Measurements from ENCODE around the gene SDC1. TPM values are rescaled to one million over a fixed set of nuclear protein-coding genes. Genes with fewer than 3 reads are reported as not detected.
"Not testable (repeated sequence)": the region's sequence is repeated elsewhere in the genome, so short reads cannot be mapped to it uniquely, and the experiment has no call there.

Gene SDC1
- total RNA-seq, 1 donor from 2014 or later, result 35.1 TPM

DNA sequence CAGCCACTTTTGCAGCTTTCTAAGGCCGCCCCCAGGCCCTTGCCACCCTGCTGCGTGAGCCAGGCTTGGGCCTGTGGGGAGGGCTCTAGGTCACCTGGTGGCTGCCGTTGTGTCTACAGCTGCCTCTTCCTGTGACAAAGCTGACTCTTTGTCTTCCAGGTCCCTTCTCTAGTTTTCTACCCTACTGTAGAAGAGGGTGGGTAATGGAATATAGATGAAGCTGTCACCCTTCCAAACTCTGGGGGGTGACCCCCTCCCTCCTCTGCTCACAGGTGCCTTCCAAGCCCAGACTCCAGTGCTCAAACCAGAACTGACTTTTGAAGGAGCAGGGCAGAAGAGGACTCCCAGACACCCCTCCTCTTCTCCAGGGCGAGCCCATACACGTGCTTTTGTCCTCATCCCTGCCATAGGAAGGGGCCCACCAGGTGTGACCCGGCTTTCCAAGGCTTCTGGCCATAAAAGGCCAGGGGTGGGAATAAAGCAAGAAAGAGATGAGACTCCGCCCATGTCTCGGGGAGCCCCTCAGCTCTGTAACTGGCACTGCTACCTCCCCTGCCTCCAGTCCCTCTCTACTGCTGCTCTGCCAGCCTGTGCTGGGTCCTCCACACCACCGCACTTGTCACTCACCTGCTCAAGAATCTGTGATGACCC is 17.9 kb upstream of the SDC1 start:
- DNase-seq (ENCODE audit: low spot score, unreplicated experiment), result no peak
- Mint-ChIP-seq H3K4me1 (ENCODE audit: low read depth) (no peaks in the 10 kb centered on the region), H3K27ac (peak overlapping the region; percentile 16), H3K9me3 (ENCODE audit: low read depth) (peaks cover 4% of the 10 kb centered on the region), H3K27me3 (peaks cover under 1% of the 10 kb centered on the region), H3K4me3 (ENCODE audit: low read depth) (no peak overlapping the region), H3K36me3 (ENCODE audit: insufficient read depth) (peaks cover 6% of the 10 kb centered on the region)
- no peak for TF ChIP-seq CTCF (IDR thresholded peaks at IDR 0.05; ENCODE audit: unreplicated experiment)

- DNase-seq (ENCODE audit: low spot score, unreplicated experiment), result no peak
- Mint-ChIP-seq H3K36me3 (ENCODE audit: insufficient read depth) (peaks cover 2% of the 10 kb centered on the region), H3K4me3 (ENCODE audit: low read depth) (no peak overlapping the region), H3K27me3 (peaks cover 3% of the 10 kb centered on the region), H3K27ac (peak overlapping the region; percentile 86), H3K9me3 (ENCODE audit: low read depth) (peaks cover 8% of the 10 kb centered on the region), H3K4me1 (ENCODE audit: low read depth) (no peaks in the 10 kb centered on the region)
- TF ChIP-seq CTCF (IDR thresholded peaks at IDR 0.05; ENCODE audit: unreplicated experiment), result peak; percentile 41
These were observed 17.2 kb upstream of the SDC1 start for GRCh38 chr2:20241973-20242726.

DNA sequence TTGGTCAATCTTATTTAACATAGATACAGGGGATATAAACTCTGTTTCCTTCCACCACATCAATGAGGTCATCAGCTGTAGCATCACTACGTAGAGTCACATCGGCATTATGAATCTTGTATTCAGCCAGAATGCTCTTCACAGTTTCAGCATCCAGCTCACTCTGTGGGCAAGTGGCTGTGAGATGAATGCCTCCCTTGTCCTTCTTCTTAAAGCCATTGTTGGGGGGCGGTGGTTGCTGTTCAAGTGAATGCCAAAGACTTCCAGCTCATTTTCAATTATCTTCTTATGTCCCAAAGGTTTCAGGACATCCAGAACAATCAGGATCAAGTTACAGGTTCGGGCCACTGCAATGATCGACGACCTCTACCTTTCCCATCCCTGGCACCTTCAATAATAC is 15.4 kb upstream of the SDC1 start:
- H3K36me3 Mint-ChIP-seq (ENCODE audit: insufficient read depth); H3K27me3 Mint-ChIP-seq; H3K9me3 Mint-ChIP-seq (ENCODE audit: low read depth); DNase-seq (ENCODE audit: low spot score, unreplicated experiment); H3K27ac Mint-ChIP-seq; H3K4me1 Mint-ChIP-seq (ENCODE audit: low read depth); H3K4me3 Mint-ChIP-seq (ENCODE audit: low read depth): not testable (repeated sequence)

DNA sequence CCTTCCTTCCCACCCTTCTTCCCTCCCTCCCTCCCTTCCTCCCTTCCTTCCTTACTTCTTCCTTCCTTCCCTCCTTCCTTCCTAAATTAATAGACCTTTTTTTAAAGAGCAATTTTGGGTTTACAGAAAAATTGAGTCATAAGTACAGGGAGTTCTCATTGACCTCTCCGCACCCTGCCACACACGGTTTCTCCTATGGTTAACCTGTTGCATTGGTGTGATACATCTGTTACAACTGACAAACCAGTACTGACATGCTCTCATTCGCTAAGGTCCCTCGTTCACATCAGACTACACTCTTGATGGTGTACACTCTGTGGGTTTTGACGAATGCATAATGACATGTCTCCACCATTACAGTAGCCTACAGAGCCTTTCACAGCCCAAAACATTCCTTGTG is 11.6 kb upstream of the SDC1 start:
- H3K4me1 Mint-ChIP-seq (ENCODE audit: low read depth), result peaks cover 2% of the 10 kb centered on the region
- H3K27me3 Mint-ChIP-seq, result peaks cover 3% of the 10 kb centered on the region
- peaks cover 8% of the 10 kb centered on the region for H3K9me3 Mint-ChIP-seq (ENCODE audit: low read depth)
- no peaks in the 10 kb centered on the region for H3K36me3 Mint-ChIP-seq (ENCODE audit: insufficient read depth)
- DNase-seq (ENCODE audit: low spot score, unreplicated experiment), result no peak
- no peak overlapping the region for H3K4me3 Mint-ChIP-seq (ENCODE audit: low read depth)
- no peak for TF ChIP-seq CTCF (IDR thresholded peaks at IDR 0.05; ENCODE audit: unreplicated experiment)
- H3K27ac Mint-ChIP-seq, result no peak overlapping the region

DNA sequence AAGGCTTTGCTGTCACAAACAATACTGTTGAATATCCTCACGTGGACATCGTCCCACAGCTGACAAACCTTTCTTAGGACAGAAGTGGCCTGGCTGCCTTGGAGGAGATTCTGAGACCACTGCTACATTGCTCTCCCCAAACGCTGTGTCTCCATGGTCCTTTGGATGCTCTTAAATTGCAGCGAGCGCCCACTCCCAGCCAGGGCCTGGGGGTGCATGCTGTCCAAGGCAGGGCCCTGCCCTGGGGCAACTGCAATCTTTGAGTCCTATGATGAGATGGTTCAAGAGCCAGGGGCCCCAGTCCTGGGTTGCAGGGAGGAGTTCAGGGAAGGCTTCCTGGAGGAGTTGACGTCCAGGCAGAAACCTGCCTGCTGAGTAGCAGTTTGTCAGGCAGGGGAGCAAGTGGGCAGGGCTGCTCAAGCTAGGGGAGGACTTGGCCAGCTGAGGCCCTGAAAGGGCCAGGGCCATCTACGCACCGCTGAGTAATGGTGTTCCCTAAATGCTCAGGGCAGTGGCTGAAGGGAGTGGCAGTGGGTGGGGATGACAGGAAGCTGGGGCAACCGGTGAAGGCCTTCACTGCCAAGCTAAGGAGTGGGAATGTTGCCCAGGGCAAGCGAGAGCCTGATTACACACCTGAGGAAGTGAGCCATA is 10.8 kb upstream of the SDC1 start:
- no peak overlapping the region for H3K27ac Mint-ChIP-seq
- H3K36me3 Mint-ChIP-seq (ENCODE audit: insufficient read depth), result no peaks in the 10 kb centered on the region
- no peak overlapping the region for H3K4me3 Mint-ChIP-seq (ENCODE audit: low read depth)
- H3K27me3 Mint-ChIP-seq, result peaks cover 3% of the 10 kb centered on the region
- peaks cover 3% of the 10 kb centered on the region for H3K4me1 Mint-ChIP-seq (ENCODE audit: low read depth)
- DNase-seq (ENCODE audit: low spot score, unreplicated experiment), result no peak
- TF ChIP-seq CTCF (IDR thresholded peaks at IDR 0.05; ENCODE audit: unreplicated experiment), result no peak
- H3K9me3 Mint-ChIP-seq (ENCODE audit: low read depth), result peaks cover 8% of the 10 kb centered on the region

DNA sequence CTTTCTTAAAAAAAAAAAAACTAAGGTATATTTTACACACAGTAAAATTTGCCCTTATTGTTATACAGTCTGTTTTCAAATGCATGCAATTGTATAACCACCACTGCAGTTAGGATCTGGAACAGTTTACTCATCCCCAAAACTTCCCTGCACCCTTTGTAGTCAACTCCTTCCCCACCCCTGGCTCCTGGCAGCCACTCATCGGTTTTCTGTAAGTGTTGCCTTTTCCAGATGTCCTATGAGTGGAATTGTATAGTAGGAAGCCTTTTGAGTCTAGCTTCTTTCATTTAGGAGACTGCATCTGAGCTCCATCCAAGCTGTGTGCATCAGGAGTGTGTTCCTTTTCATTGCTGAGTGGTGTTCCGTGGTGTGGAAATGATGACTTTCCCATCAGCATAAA is 9.7 kb upstream of the SDC1 start:
- not testable (repeated sequence) for H3K27me3 Mint-ChIP-seq; H3K4me1 Mint-ChIP-seq (ENCODE audit: low read depth); H3K36me3 Mint-ChIP-seq (ENCODE audit: insufficient read depth); DNase-seq (ENCODE audit: low spot score, unreplicated experiment); H3K9me3 Mint-ChIP-seq (ENCODE audit: low read depth); H3K27ac Mint-ChIP-seq; H3K4me3 Mint-ChIP-seq (ENCODE audit: low read depth)
